ENCODE data around the gene GOLGA8B.
"Not testable (repeated sequence)": the region's sequence is repeated elsewhere in the genome, so short reads cannot be mapped to it uniquely, and the experiment has no call there.

DNA sequence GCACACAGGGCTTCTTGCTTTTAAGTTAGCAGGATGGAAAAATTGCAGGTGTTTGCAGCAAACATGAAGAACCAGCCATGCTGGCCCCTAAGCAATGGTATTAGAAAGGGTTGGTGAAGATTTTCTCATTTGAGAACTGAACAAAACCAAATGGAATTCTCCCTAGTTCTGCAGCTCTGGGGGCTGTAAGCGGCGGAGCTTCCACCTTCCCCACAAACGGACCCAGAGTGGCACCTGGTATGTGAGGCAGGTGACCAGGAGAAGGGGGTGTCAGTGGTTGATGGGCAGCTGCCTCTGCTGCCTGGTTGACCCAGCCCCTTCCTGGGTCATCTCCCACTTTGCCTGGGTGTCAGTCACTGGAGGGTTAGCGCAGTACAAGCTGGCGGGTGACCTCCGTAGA lies 22.6 kb downstream of the GOLGA8B start:
- not testable (repeated sequence) for TF ChIP-seq EZH2 (IDR thresholded peaks at IDR 0.05; ENCODE audit: low read length)
- TF ChIP-seq, protein P1, sequence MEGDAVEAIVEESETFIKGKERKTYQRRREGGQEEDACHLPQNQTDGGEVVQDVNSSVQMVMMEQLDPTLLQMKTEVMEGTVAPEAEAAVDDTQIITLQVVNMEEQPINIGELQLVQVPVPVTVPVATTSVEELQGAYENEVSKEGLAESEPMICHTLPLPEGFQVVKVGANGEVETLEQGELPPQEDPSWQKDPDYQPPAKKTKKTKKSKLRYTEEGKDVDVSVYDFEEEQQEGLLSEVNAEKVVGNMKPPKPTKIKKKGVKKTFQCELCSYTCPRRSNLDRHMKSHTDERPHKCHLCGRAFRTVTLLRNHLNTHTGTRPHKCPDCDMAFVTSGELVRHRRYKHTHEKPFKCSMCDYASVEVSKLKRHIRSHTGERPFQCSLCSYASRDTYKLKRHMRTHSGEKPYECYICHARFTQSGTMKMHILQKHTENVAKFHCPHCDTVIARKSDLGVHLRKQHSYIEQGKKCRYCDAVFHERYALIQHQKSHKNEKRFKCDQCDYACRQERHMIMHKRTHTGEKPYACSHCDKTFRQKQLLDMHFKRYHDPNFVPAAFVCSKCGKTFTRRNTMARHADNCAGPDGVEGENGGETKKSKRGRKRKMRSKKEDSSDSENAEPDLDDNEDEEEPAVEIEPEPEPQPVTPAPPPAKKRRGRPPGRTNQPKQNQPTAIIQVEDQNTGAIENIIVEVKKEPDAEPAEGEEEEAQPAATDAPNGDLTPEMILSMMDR (optimal IDR thresholded peaks at IDR 0.05 in 1 of 3, IDR thresholded peaks at IDR 0.05 in 1 of 3, conservative IDR thresholded peaks at IDR 0.05 in 1 of 3; ENCODE audit: extremely low read depth in 1 of 3, insufficient read depth in 2 of 3, low read length in 3 of 3) = not testable (repeated sequence)
